Keratinocyte (primary cell): ENCODE results near the gene SMURF2. TPM values are rescaled to one million over a fixed set of nuclear protein-coding genes. Genes with fewer than 3 reads are reported as not detected.

Experiments used
- DNase-seq: peaks from one replicate; pipeline ENCODE4 v3.0.0-alpha.2; 2011; ENCODE audit warnings: low read depth, missing footprints, low spot score
- FAIRE-seq: peaks from 2 replicates; lab custom pipeline; 2011; peaks lifted over from hg19 to GRCh38; lab: Jason Lieb, UNC
- H2AFZ ChIP-seq: 2 replicates; pipeline ENCODE4 v1.6.0; 2012; ENCODE audit warnings: low read length, control low read depth, inconsistent platforms; ENCODE audit not compliant: control insufficient read depth
- H3K27ac ChIP-seq: 2 replicates; pipeline ENCODE4 v1.5.1; 2011; ENCODE audit warnings: low read length; ENCODE audit not compliant: control insufficient read depth, insufficient read depth
- H3K27me3 ChIP-seq: 3 replicates; pipeline ENCODE4 v1.6.0; 2011; ENCODE audit warnings: low read length; ENCODE audit not compliant: control insufficient read depth, insufficient read depth; ENCODE audit errors: extremely low read depth
- H3K36me3 ChIP-seq, 2 experiments: 2 replicates in 1 of 2; 3 replicates in 1 of 2; pipeline ENCODE4 v1.5.1; 2011; ENCODE audit warnings: low read length in 2 of 2, mild to moderate bottlenecking in 1 of 2; ENCODE audit not compliant: control insufficient read depth in 2 of 2, insufficient read depth in 2 of 2; ENCODE audit errors: extremely low read depth in 1 of 2
- H3K4me1 ChIP-seq: 3 replicates; pipeline ENCODE4 v1.5.1; 2011; ENCODE audit warnings: low read length; ENCODE audit not compliant: control insufficient read depth, insufficient read depth; ENCODE audit errors: extremely low read depth
- H3K4me2 ChIP-seq: 3 replicates; pipeline ENCODE4 v1.6.0; 2011; ENCODE audit warnings: low read depth, low read length; ENCODE audit not compliant: control insufficient read depth, insufficient read depth; ENCODE audit errors: extremely low read depth
- H3K4me3 ChIP-seq, 3 experiments: fragments of 200-600 bp in 1 of 3; sonication (generic) in 1 of 3; 2 replicates in 2 of 3; 3 replicates in 1 of 3; pipeline ENCODE4 v1.5.1; 2011 to 2016; ENCODE audit warnings: low read length in 3 of 3, mild to moderate bottlenecking in 3 of 3, control low read depth in 2 of 3, inconsistent platforms in 1 of 3, low read depth in 1 of 3, mixed read lengths in 1 of 3, mixed run types in 1 of 3, moderate library complexity in 1 of 3; ENCODE audit not compliant: control insufficient read depth in 2 of 3, insufficient read depth in 2 of 3; ENCODE audit errors: extremely low read depth in 1 of 3
- H3K79me2 ChIP-seq: 2 replicates; pipeline ENCODE4 v1.6.0; 2012; ENCODE audit warnings: low read length; ENCODE audit not compliant: control insufficient read depth, insufficient read depth
- H3K9ac ChIP-seq: 3 replicates; pipeline ENCODE4 v1.6.0; 2011; ENCODE audit warnings: low read length; ENCODE audit not compliant: control insufficient read depth, insufficient read depth; ENCODE audit errors: extremely low read depth
- H3K9me1 ChIP-seq: 3 replicates; pipeline ENCODE4 v1.6.0; 2011; ENCODE audit warnings: low read length; ENCODE audit not compliant: control insufficient read depth, insufficient read depth; ENCODE audit errors: extremely low read depth
- H3K9me3 ChIP-seq: 2 replicates; pipeline ENCODE4 v1.5.1; 2012; ENCODE audit warnings: low read depth, low read length; ENCODE audit not compliant: control insufficient read depth
- H4K20me1 ChIP-seq: 3 replicates; pipeline ENCODE4 v1.6.0; 2011; ENCODE audit warnings: low read length; ENCODE audit not compliant: control insufficient read depth, insufficient read depth; ENCODE audit errors: extremely low read depth
- CTCF ChIP-seq, 3 experiments: IDR thresholded peaks in 1 of 3; conservative IDR thresholded peaks in 1 of 3; optimal IDR thresholded peaks in 1 of 3; 2 replicates in 2 of 3; 3 replicates in 1 of 3; pipeline versions ENCODE3 to v1.5.1; 2011; ENCODE audit warnings: low read length in 3 of 3, mild to moderate bottlenecking in 3 of 3, moderate library complexity in 2 of 3, control low read depth in 1 of 3, inconsistent platforms in 1 of 3; ENCODE audit not compliant: insufficient read depth in 2 of 3; ENCODE audit errors: extremely low read depth in 1 of 3
- EZH2 ChIP-seq: IDR thresholded peaks from one replicate; pipeline ENCODE4 v1.6.1; 2012; ENCODE audit warnings: inconsistent platforms, mild to moderate bottlenecking, low read length, moderate library complexity
- dilution Hi-C: fragments of 300-500 bp; cut with MboI; formaldehyde crosslinking; loops from one replicate; pipeline ENCODE4 v1.7.0; 2020; ENCODE audit warnings: low sequenced_read_pairs; ENCODE audit not compliant: extremely low pct_ligation_motif_present
- polyA plus RNA-seq, 5 experiments: library from polyadenylated mRNA; depleted of rRNA in 3 of 5; stranded (reverse) in 3 of 5; stranded (forward) in 1 of 5; unstranded in 1 of 5; fragments of >200 nt; gene quantifications; 1 replicate in 1 of 5; 2 replicates in 3 of 5; 3 replicates in 1 of 5; pipeline versions ENCODE4 v1.2.1 to v1.2.3, GENCODE V29; 2011 to 2012; ENCODE audit warnings: missing spikeins in 2 of 5, low read depth in 1 of 5, low replicate concordance in 1 of 5

SMURF2 gene
- polyA plus RNA-seq, 1 donor (not counting 4 experiments of a cell fraction or from before 2014, with no cell fraction given): 128 TPM

GRCh38 chr17:64529221-64529620 lies 132.9 kb downstream of the SMURF2 start:
- Histone ChIP-seq H3K27me3 (no peaks in the 10 kb centered on the region), H3K9me3 (no peaks in the 10 kb centered on the region), H3K9ac (no peak overlapping the region), H3K36me3 (peaks cover 21 to 42% of the 10 kb centered on the region in 2 experiments), H3K4me2 (no peak overlapping the region), H2AFZ (no peak overlapping the region), H3K27ac (no peak overlapping the region), H3K4me1 (no peaks in the 10 kb centered on the region), H4K20me1 (no peaks in the 10 kb centered on the region), H3K79me2 (no peaks in the 10 kb centered on the region), H3K4me3 (no peak overlapping the region), H3K9me1 (no peaks in the 10 kb centered on the region)
- DNase-seq: no peak
- FAIRE-seq: no peak
- dilution Hi-C loops: no loop called here
- TF ChIP-seq CTCF (optimal IDR thresholded peaks at IDR 0.05 in 1 of 3, IDR thresholded peaks at IDR 0.05 in 1 of 3, conservative IDR thresholded peaks at IDR 0.05 in 1 of 3; ENCODE audit: extremely low read depth in 1 of 3, insufficient read depth in 2 of 3, low read length in 3 of 3): no peak
- TF ChIP-seq EZH2: no peak

- H3K9me3 ChIP-seq: no peaks in the 10 kb centered on the region
- FAIRE-seq (no peak), DNase-seq (no peak)
- no peak overlapping the region for H3K4me3 ChIP-seq
- no peak overlapping the region for H2AFZ ChIP-seq
- H3K27me3 ChIP-seq: no peaks in the 10 kb centered on the region
- no peaks in the 10 kb centered on the region for H3K79me2 ChIP-seq
- H3K4me2 ChIP-seq: no peak overlapping the region
- dilution Hi-C loops: no loop called here
- no peak for TF ChIP-seq CTCF (optimal IDR thresholded peaks at IDR 0.05 in 1 of 3, IDR thresholded peaks at IDR 0.05 in 1 of 3, conservative IDR thresholded peaks at IDR 0.05 in 1 of 3; ENCODE audit: extremely low read depth in 1 of 3, insufficient read depth in 2 of 3, low read length in 3 of 3)
- TF ChIP-seq EZH2: no peak
- H3K9me1 ChIP-seq: no peaks in the 10 kb centered on the region
- peaks cover 24 to 41% of the 10 kb centered on the region in 2 experiments for H3K36me3 ChIP-seq
- no peak overlapping the region for H3K9ac ChIP-seq
- no peaks in the 10 kb centered on the region for H4K20me1 ChIP-seq
- H3K27ac ChIP-seq: no peak overlapping the region
- no peaks in the 10 kb centered on the region for H3K4me1 ChIP-seq
These were observed 134.2 kb downstream of the SMURF2 start for GRCh38 chr17:64527914-64528313.
